Activated CD4-positive, alpha-beta T cell treated with anti-CD3 and anti-CD28 coated beads, Interleukin-2, amount 10 ng/mL, durations not matched to agents 24 days and 14 days (primary cell): ENCODE data around the gene ENAM. TPM values are rescaled to one million over a fixed set of nuclear protein-coding genes. Genes with fewer than 3 reads are reported as not detected.

Experiments
- DNase-seq: peaks from one replicate; pipeline ENCODE4 v3.0.0; 2022
- H3K27ac Mint-ChIP-seq: one replicate; pipeline ENCODE4 v1.8.0; 2022; ENCODE audit warnings: mild to moderate bottlenecking, mixed read lengths
- H3K27me3 Mint-ChIP-seq: one replicate; pipeline ENCODE4 v1.8.0; 2022; ENCODE audit warnings: mixed read lengths
- H3K36me3 Mint-ChIP-seq: one replicate; pipeline ENCODE4 v1.8.0; 2022; ENCODE audit warnings: low read depth, mild to moderate bottlenecking, mixed read lengths
- H3K4me1 Mint-ChIP-seq: one replicate; pipeline ENCODE4 v1.8.0; 2021; ENCODE audit warnings: mixed read lengths
- H3K4me3 Mint-ChIP-seq: one replicate; pipeline ENCODE4 v1.8.0; 2022; ENCODE audit warnings: mild to moderate bottlenecking, moderate library complexity, mixed read lengths
- H3K9me3 Mint-ChIP-seq: one replicate; pipeline ENCODE4 v1.8.0; 2021; ENCODE audit warnings: mixed read lengths
- intact Hi-C: fragments of 100-400 bp; cut with micrococcal nuclease; formaldehyde crosslinking; loops from one replicate; pipeline ENCODE4 v1.15.1; 2023
- total RNA-seq: library from RNA; stranded (reverse); gene quantifications from 2 replicates; pipeline ENCODE4 v1.2.3, GENCODE V29; 2022

ENAM gene
- total RNA-seq, 1 donor from 2014 or later: not detected

GRCh38 chr4:70607334-70607853 lies 21.1 kb upstream of the ENAM start:
- Mint-ChIP-seq H3K4me3 (no peak overlapping the region), H3K27ac (no peak overlapping the region)

GRCh38 chr4:70608324-70608723 lies 20.2 kb upstream of the ENAM start:
- DNase-seq: no peak
- H3K9me3 Mint-ChIP-seq: no peaks in the 10 kb centered on the region
- intact Hi-C loops: no loop called here
- H3K27me3 Mint-ChIP-seq: peaks cover 28% of the 10 kb centered on the region
- no peak overlapping the region for H3K4me3 Mint-ChIP-seq
- H3K36me3 Mint-ChIP-seq: no peaks in the 10 kb centered on the region
- no peaks in the 10 kb centered on the region for H3K4me1 Mint-ChIP-seq
- H3K27ac Mint-ChIP-seq: no peak overlapping the region

More at GRCh38 chr4:70607334-70607853, 21.1 kb upstream of the ENAM start:
- Mint-ChIP-seq H3K27me3 (peaks cover 21% of the 10 kb centered on the region), H3K9me3 (no peaks in the 10 kb centered on the region), H3K4me1 (no peaks in the 10 kb centered on the region), H3K36me3 (no peaks in the 10 kb centered on the region)
- intact Hi-C loops: no loop called here
- peak; percentile 41 for DNase-seq

GRCh38 chr4:70613306-70614183 lies 15.0 kb upstream of the ENAM start:
- H3K4me1 Mint-ChIP-seq: no peaks in the 10 kb centered on the region
- no peak overlapping the region for H3K4me3 Mint-ChIP-seq
- H3K27me3 Mint-ChIP-seq: peaks cover 28% of the 10 kb centered on the region
- DNase-seq: peak; percentile 41
- no peaks in the 10 kb centered on the region for H3K36me3 Mint-ChIP-seq
- intact Hi-C loops: loop anchor here (10.0 kb wide), 1 partner anchor 391 kb away; no protein-coding TSS in a partner anchor
- H3K9me3 Mint-ChIP-seq: no peaks in the 10 kb centered on the region
- H3K27ac Mint-ChIP-seq: no peak overlapping the region

GRCh38 chr4:70614184-70614555 lies 14.4 kb upstream of the ENAM start:
- no peaks in the 10 kb centered on the region for H3K4me1 Mint-ChIP-seq
- H3K27ac Mint-ChIP-seq: no peak overlapping the region
- H3K9me3 Mint-ChIP-seq: no peaks in the 10 kb centered on the region
- peak; percentile 22 for DNase-seq
- H3K27me3 Mint-ChIP-seq: peaks cover 26% of the 10 kb centered on the region
- no peak overlapping the region for H3K4me3 Mint-ChIP-seq
- intact Hi-C loops: loop anchor here (10.0 kb wide), 1 partner anchor 391 kb away; no protein-coding TSS in a partner anchor
- no peaks in the 10 kb centered on the region for H3K36me3 Mint-ChIP-seq

- H3K27ac Mint-ChIP-seq: no peak overlapping the region
- peaks cover 5% of the 10 kb centered on the region for H3K27me3 Mint-ChIP-seq
- no peaks in the 10 kb centered on the region for H3K4me1 Mint-ChIP-seq
- peak; percentile 61 for DNase-seq
- intact Hi-C loops: loop anchor here (2.0 to 10.0 kb wide), 2 partner anchors 70 to 386 kb away; partner anchors contain the start of gene UTP3
- H3K9me3 Mint-ChIP-seq: no peaks in the 10 kb centered on the region
- no peaks in the 10 kb centered on the region for H3K36me3 Mint-ChIP-seq
- H3K4me3 Mint-ChIP-seq: no peak overlapping the region
Measured at GRCh38 chr4:70619288-70619687, 9.3 kb upstream of the ENAM start.

- Mint-ChIP-seq H3K27ac (no peak overlapping the region), H3K27me3 (peaks cover 4% of the 10 kb centered on the region), H3K9me3 (no peaks in the 10 kb centered on the region), H3K4me3 (no peak overlapping the region), H3K4me1 (no peaks in the 10 kb centered on the region), H3K36me3 (no peaks in the 10 kb centered on the region)
- peak; percentile 54 for DNase-seq
- intact Hi-C loops: loop anchor here (2.0 to 10.0 kb wide), 3 partner anchors 69 to 385 kb away; partner anchors contain the start of gene UTP3
Measured at GRCh38 chr4:70619778-70620177, 8.8 kb upstream of the ENAM start.

- Mint-ChIP-seq H3K27me3 (no peaks in the 10 kb centered on the region), H3K9me3 (no peaks in the 10 kb centered on the region), H3K4me1 (no peaks in the 10 kb centered on the region), H3K4me3 (no peak overlapping the region), H3K27ac (no peak overlapping the region), H3K36me3 (no peaks in the 10 kb centered on the region)
- peak; percentile 73 for DNase-seq
- intact Hi-C loops: loop anchor here (10.0 kb wide), 1 partner anchor 221 kb away; no protein-coding TSS in a partner anchor
Measured at GRCh38 chr4:70623323-70623722, 5.2 kb upstream of the ENAM start.

- no peaks in the 10 kb centered on the region for H3K27me3 Mint-ChIP-seq
- intact Hi-C loops: loop anchor here (10.0 kb wide), 1 partner anchor 220 kb away; no protein-coding TSS in a partner anchor
- peak; percentile 57 for DNase-seq
- H3K4me3 Mint-ChIP-seq: no peak overlapping the region
- H3K36me3 Mint-ChIP-seq: no peaks in the 10 kb centered on the region
- no peak overlapping the region for H3K27ac Mint-ChIP-seq
- no peaks in the 10 kb centered on the region for H3K9me3 Mint-ChIP-seq
- H3K4me1 Mint-ChIP-seq: no peaks in the 10 kb centered on the region
Measured at GRCh38 chr4:70624226-70624793, 4.2 kb upstream of the ENAM start.

- H3K9me3 Mint-ChIP-seq: no peaks in the 10 kb centered on the region
- no peaks in the 10 kb centered on the region for H3K4me1 Mint-ChIP-seq
- no peaks in the 10 kb centered on the region for H3K36me3 Mint-ChIP-seq
- no peak for DNase-seq
- H3K4me3 Mint-ChIP-seq: no peak overlapping the region
- peaks cover 3% of the 10 kb centered on the region for H3K27me3 Mint-ChIP-seq
- intact Hi-C loops: loop anchor here (5.0 to 10.0 kb wide), 2 partner anchors 217 to 1900 kb away; no protein-coding TSS in a partner anchor
- H3K27ac Mint-ChIP-seq: no peak overlapping the region
Measured at GRCh38 chr4:70627620-70628019, 924 bp upstream of the ENAM start.

GRCh38 chr4:70629469-70630090 lies 1.0 kb downstream of the ENAM start:
- Mint-ChIP-seq H3K4me3 (no peak overlapping the region), H3K4me1 (no peaks in the 10 kb centered on the region), H3K27me3 (peaks cover 6% of the 10 kb centered on the region), H3K36me3 (no peaks in the 10 kb centered on the region), H3K9me3 (no peaks in the 10 kb centered on the region), H3K27ac (no peak overlapping the region)
- DNase-seq: peak; percentile 2
- intact Hi-C loops: loop anchor here (5.0 to 10.0 kb wide), 2 partner anchors 215 to 1898 kb away; no protein-coding TSS in a partner anchor

GRCh38 chr4:70630162-70630561 lies 1.6 kb downstream of the ENAM start:
- H3K4me3 Mint-ChIP-seq: no peak overlapping the region
- H3K27ac Mint-ChIP-seq: no peak overlapping the region
- no peak for DNase-seq
- peaks cover 6% of the 10 kb centered on the region for H3K27me3 Mint-ChIP-seq
- intact Hi-C loops: no loop called here
- H3K36me3 Mint-ChIP-seq: no peaks in the 10 kb centered on the region
- no peaks in the 10 kb centered on the region for H3K4me1 Mint-ChIP-seq
- H3K9me3 Mint-ChIP-seq: no peaks in the 10 kb centered on the region

GRCh38 chr4:70632028-70632427 lies 3.5 kb downstream of the ENAM start:
- no peak for DNase-seq
- H3K27ac Mint-ChIP-seq: no peak overlapping the region
- peaks cover 6% of the 10 kb centered on the region for H3K27me3 Mint-ChIP-seq
- no peaks in the 10 kb centered on the region for H3K4me1 Mint-ChIP-seq
- H3K36me3 Mint-ChIP-seq: no peaks in the 10 kb centered on the region
- no peak overlapping the region for H3K4me3 Mint-ChIP-seq
- intact Hi-C loops: no loop called here
- H3K9me3 Mint-ChIP-seq: no peaks in the 10 kb centered on the region

GRCh38 chr4:70634482-70634881 lies 5.9 kb downstream of the ENAM start:
- Mint-ChIP-seq H3K4me3 (no peak overlapping the region), H3K36me3 (no peaks in the 10 kb centered on the region), H3K4me1 (no peaks in the 10 kb centered on the region), H3K9me3 (no peaks in the 10 kb centered on the region), H3K27me3 (peaks cover 6% of the 10 kb centered on the region), H3K27ac (no peak overlapping the region)
- peak; percentile 25 for DNase-seq
- intact Hi-C loops: no loop called here
